Measurements from ENCODE around the gene NOL4L.
"Not testable (repeated sequence)": the region's sequence is repeated elsewhere in the genome, so short reads cannot be mapped to it uniquely, and the experiment has no call there.

Gene NOL4L

GRCh38 chr20:32472581-32473207 is 112.4 kb downstream of the NOL4L start:
- no peak for DNase-seq (ENCODE audit: low read depth, low spot score)
- H3K4me3 ChIP-seq (ENCODE audit: low read length) = no peak overlapping the region

DNA sequence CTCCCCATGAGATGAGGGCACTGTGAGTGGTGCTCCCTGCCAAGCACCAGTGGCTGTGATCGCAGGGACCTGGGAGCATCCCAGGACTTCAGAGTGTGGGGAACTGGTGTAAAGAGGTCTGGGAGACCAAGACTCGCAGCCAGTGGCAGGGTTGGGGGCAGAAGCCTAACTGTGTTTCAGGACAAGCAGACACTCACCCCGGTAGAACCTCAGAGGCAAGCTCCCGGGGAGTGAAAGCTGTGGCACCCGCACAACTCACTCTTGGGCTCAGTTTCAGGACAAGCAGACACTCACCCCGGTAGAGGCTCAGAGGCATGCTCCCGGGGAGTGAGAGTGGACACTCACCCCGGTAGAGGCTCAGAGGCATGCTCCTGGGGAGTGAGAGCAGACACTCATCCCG is 114.2 kb downstream of the NOL4L start:
- no peak for DNase-seq (ENCODE audit: low read depth, low spot score)
- no peak overlapping the region for H3K4me3 ChIP-seq (ENCODE audit: low read length)

GRCh38 chr20:32470025-32470861 is 114.9 kb downstream of the NOL4L start:
- DNase-seq (ENCODE audit: low read depth, low spot score) = no peak
- H3K4me3 ChIP-seq (ENCODE audit: low read length) = no peak overlapping the region

DNA sequence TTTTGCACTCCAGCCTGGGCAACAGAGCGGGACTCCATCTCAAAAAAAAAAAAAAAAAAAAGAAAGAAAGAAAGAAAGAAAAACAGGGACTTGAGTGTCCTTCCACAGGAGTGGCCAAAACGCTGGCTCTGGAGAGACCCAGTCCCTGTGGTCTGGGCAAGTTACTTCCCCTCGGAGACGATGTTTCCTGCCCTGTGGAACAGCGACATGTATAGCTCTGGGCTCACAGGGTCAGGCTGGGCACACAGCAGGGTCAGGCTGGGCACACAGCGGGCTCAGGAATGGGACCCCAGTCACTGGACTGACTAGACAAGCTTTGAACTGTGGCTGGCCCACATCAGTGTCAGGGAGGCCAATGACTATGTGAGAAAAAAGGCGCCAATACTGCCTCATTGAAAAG is 116.3 kb downstream of the NOL4L start:
- DNase-seq (ENCODE audit: low read depth, low spot score) = no peak
- H3K4me3 ChIP-seq (ENCODE audit: low read length) = no peak overlapping the region

GRCh38 chr20:32468313-32468640 is 116.9 kb downstream of the NOL4L start:
- no peak overlapping the region for H3K4me3 ChIP-seq (ENCODE audit: low read length)
- DNase-seq (ENCODE audit: low read depth, low spot score) = no peak

GRCh38 chr20:32467506-32468312 is 117.4 kb downstream of the NOL4L start:
- no peak overlapping the region for H3K4me3 ChIP-seq (ENCODE audit: low read length)
- DNase-seq (ENCODE audit: low read depth, low spot score) = no peak

- DNase-seq (ENCODE audit: low read depth, low spot score) = no peak
- no peak overlapping the region for H3K4me3 ChIP-seq (ENCODE audit: low read length)
Measured at GRCh38 chr20:32466739-32467505, 118.2 kb downstream of the NOL4L start.

DNA sequence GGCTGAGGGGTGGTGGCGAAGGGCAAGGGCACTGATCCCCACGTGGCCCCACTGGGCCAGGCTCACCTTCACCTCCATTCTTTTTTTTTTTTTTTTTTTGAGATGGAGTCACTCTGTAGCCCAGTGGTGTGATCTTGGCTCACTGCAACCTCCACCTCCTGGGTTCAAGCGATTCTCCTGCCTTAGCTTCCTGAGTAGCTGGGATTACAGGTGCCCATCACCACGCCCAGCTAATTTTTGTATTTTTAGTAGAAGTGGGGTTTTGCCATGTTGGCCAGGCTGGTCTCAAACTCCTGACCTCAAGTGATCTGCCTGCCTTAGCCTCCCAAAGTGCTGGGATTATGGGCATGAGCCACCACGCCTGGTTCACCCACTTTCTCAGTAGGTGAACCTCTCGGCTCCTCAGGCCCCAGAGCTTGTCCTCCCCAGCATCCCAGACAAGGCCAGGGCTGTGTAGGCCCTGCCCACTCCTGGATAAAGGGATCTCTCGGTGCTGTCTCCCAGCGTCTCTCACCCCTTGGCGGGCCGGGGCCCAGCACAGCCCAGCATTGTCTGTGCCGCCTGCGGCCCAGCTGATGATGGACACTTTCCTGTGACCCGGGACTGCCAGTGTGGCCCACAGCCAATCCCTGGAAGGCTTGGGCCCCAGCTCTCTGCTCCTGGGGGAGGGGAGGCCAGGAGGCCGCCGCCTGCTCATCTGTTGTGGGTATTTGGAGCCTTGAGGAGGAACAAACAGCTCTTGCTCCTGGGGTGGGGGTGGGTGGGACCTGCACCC is 119.0 kb downstream of the NOL4L start:
- not testable (repeated sequence) for DNase-seq (ENCODE audit: low read depth, low spot score); H3K4me3 ChIP-seq (ENCODE audit: low read length)

- DNase-seq (ENCODE audit: low read depth, low spot score) = no peak
- no peak overlapping the region for H3K4me3 ChIP-seq (ENCODE audit: low read length)
Measured at GRCh38 chr20:32465092-32465900, 119.8 kb downstream of the NOL4L start.

GRCh38 chr20:32464401-32465091 is 120.6 kb downstream of the NOL4L start:
- no peak for DNase-seq (ENCODE audit: low read depth, low spot score)
- H3K4me3 ChIP-seq (ENCODE audit: low read length) = no peak overlapping the region

DNA sequence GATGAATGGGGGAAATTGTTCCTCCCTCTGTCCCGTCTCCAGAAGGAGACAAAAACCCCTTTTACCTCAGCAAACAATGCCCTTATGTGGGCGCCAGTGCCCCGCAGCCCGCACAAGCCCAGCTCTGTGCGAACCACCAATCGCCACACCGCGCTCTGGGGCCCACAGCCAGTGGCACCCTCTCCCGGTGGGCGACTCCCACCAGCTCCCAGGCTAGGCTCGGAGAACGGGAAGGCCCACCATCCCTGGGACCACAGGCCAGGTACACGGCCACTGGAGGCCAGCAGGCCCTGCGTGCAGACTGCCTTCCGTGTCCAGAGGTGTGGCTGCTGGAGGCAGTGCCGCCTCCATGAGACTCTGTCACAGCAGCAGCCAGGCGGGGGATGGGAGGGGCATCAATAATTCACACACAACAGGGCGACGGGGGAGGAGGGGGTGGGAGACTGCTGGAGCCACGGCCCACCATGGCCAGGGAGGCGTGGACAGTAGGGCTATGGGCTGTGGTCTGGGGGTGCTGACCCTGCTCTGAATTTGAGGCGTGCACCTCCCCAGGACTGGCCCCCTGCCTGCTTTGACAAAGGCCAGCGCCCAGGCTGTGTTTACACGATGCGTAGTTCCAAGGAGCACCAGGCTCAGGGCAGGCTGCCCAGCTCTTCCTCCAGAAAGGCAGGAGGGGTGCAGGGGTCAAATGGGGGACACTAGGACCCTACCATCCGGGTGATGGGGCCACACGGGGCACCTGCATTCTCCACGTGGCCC is 121.3 kb downstream of the NOL4L start:
- no peak overlapping the region for H3K4me3 ChIP-seq (ENCODE audit: low read length)
- DNase-seq (ENCODE audit: low read depth, low spot score) = no peak

DNA sequence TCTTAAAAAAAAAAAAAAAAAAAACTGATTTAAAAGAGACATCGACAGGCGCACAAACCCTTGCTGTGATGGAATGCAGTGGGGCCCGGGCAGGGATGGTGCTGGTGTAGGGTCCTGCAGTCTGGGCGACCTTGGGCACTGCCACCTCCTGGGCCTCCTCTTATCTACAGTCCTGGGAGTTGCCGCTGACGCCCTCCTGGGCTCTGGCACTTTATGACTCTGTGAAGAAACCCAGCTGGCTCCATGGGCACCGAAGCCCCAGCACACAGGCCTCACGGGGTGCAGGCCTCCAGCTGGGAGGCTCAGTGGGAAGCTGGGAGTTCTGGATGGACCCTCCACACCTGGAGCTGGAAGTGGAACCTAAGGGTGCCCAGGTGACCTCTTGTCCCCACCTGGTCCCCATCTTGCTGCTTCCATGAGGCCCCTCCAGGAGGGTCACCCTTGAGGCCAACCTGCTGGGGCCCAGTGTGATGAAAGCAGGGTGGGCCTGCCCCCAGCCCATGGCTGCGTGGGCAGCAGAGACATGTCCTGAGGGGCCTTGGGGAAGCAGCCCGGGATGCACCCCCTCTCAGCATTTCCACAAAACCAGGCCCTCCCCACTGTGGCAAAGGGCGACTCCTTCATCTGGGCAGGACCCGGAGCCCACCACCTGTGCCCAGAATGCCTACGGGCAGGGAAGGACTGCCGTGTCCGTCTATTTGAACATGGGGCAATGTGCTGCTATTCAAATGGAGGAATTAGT is 122.1 kb downstream of the NOL4L start:
- no peak for DNase-seq (ENCODE audit: low read depth, low spot score)
- H3K4me3 ChIP-seq (ENCODE audit: low read length) = no peak overlapping the region

- no peak overlapping the region for H3K4me3 ChIP-seq (ENCODE audit: low read length)
- no peak for DNase-seq (ENCODE audit: low read depth, low spot score)
Measured at GRCh38 chr20:32461836-32462600, 123.1 kb downstream of the NOL4L start.

DNA sequence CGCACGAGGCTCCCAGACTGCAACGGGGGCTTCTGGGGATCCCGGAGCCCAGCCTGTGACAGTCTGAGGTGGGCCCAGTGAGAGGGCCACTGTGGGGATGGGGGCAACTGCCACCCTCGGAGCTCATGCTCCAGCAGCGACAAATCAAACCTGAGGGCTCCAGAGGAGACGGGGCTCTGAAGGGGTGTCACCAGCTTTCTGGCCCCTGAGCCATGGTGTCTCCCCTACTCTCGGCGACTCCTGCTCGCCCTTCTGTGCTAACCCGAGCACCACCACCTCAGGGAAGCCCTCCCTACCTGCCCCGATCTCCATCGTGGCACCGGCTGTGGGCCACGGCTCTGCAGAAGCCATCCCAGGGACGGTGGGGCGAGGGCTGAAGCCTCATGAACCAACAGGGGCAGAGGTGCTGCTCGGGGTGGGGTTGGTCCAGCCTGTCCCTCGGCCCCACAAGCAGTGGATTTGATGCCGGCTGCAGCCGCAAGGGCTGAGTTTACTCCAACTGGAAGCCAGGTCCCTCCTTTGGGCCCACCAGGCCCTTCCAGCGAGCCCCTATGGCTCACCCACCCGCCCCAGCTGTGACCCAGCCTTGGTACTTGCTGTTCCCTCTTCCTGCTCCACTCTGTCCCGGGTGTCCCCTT is 124.3 kb downstream of the NOL4L start:
- DNase-seq (ENCODE audit: low read depth, low spot score) = no peak
- no peak overlapping the region for H3K4me3 ChIP-seq (ENCODE audit: low read length)

DNA sequence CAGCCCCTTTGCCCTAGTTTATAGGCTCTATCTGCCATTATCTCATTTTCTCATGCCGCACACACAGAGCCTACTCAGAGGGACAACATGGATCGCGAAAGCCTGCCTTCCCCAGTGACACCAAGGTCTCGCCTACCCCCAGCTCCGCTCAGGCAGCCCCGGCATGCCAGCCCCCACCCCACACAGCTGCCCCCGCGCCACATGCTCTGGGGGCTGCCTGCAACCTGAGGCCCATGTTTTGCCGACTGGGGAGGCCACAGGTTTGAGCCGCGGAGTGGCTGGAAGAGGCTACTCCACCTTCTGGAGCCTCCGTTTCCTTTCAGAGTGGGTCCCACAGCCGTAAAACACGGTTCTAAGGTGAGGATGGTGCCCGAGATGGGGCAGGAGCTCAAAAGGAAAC is 124.9 kb downstream of the NOL4L start:
- no peak overlapping the region for H3K4me3 ChIP-seq (ENCODE audit: low read length)
- no peak for DNase-seq (ENCODE audit: low read depth, low spot score)
